DND-41 (cell line): ENCODE results near the gene IQCK.

Experiments used
- ATAC-seq: fragments of 200-7000 bp; cut with Tn5 transposase; 3 replicates; pipeline ENCODE4 v1.9.1; 2021; ENCODE audit warnings: low read depth; ENCODE audit not compliant: insufficient read depth
- DNase-seq: peaks from one replicate; pipeline ENCODE4 v3.0.0-alpha.2; 2020
- H2AFZ ChIP-seq: 2 replicates; pipeline ENCODE4 v1.6.0; 2012; ENCODE audit warnings: low read depth, low read length
- H3K27ac ChIP-seq: 2 replicates; pipeline ENCODE4 v1.5.1; 2012; ENCODE audit warnings: low read length, inconsistent platforms
- H3K27me3 ChIP-seq: fragments of 200-600 bp; sonication (generic); 2 replicates; pipeline ENCODE4 v1.6.0; 2012; ENCODE audit warnings: low read length, mild to moderate bottlenecking, inconsistent platforms; ENCODE audit not compliant: insufficient read depth, poor library complexity
- H3K36me3 ChIP-seq: 2 replicates; pipeline ENCODE4 v1.5.1; 2012; ENCODE audit warnings: low read length, inconsistent platforms; ENCODE audit not compliant: insufficient read depth
- H3K4me1 ChIP-seq: 2 replicates; pipeline ENCODE4 v1.5.1; 2012; ENCODE audit warnings: mild to moderate bottlenecking, low read length; ENCODE audit not compliant: insufficient read depth
- H3K4me2 ChIP-seq: 2 replicates; pipeline ENCODE4 v1.6.0; 2012; ENCODE audit warnings: mild to moderate bottlenecking, moderate library complexity, low read length, inconsistent platforms; ENCODE audit not compliant: insufficient read depth
- H3K4me3 ChIP-seq, 2 experiments: fragments of 200-600 bp in 1 of 2; shearing (Covaris generic) in 1 of 2; 2 replicates each; pipeline ENCODE4 v1.5.1; 2012 to 2016; ENCODE audit warnings: inconsistent platforms in 2 of 2, low read length in 2 of 2, mild to moderate bottlenecking in 2 of 2, low read depth in 1 of 2, moderate library complexity in 1 of 2
- H3K79me2 ChIP-seq: 2 replicates; pipeline ENCODE4 v1.6.0; 2012; ENCODE audit warnings: low read length, inconsistent platforms; ENCODE audit not compliant: insufficient read depth
- H3K9ac ChIP-seq: 2 replicates; pipeline ENCODE4 v1.6.0; 2012; ENCODE audit warnings: low read depth, mild to moderate bottlenecking, inconsistent platforms, low read length, moderate library complexity
- H3K9me3 ChIP-seq: 2 replicates; pipeline ENCODE4 v1.5.1; 2012; ENCODE audit warnings: low read length, moderate library complexity, mild to moderate bottlenecking, inconsistent platforms; ENCODE audit not compliant: insufficient read depth, severe bottlenecking
- H4K20me1 ChIP-seq: 2 replicates; pipeline ENCODE4 v1.6.0; 2012; ENCODE audit warnings: low read length; ENCODE audit not compliant: insufficient read depth
- CTCF ChIP-seq: IDR thresholded peaks from 2 replicates; pipeline ENCODE4 v1.5.1; 2012; ENCODE audit warnings: borderline replicate concordance, low read length, moderate library complexity, mild to moderate bottlenecking; ENCODE audit not compliant: poor library complexity, severe bottlenecking; ENCODE audit errors: extremely low read depth
- EZH2 ChIP-seq: IDR thresholded peaks from 3 replicates; pipeline ENCODE4 v1.6.1; 2012; ENCODE audit warnings: borderline replicate concordance, low read depth, mild to moderate bottlenecking, moderate library complexity, low read length, inconsistent platforms; ENCODE audit not compliant: severe bottlenecking

Gene IQCK

GRCh38 chr16:19854543-19854876, 136.4 kb downstream of the IQCK start:
- no peak overlapping the region for H3K27ac ChIP-seq
- no peaks in the 10 kb centered on the region for H3K4me1 ChIP-seq
- no peaks in the 10 kb centered on the region for H3K36me3 ChIP-seq
- H2AFZ ChIP-seq = no peak overlapping the region
- no peak for DNase-seq
- H3K9me3 ChIP-seq = no peaks in the 10 kb centered on the region
- no peak overlapping the region for H3K4me2 ChIP-seq
- H3K79me2 ChIP-seq = no peaks in the 10 kb centered on the region
- ATAC-seq = no peak
- no peaks in the 10 kb centered on the region for H3K27me3 ChIP-seq
- no peak for TF ChIP-seq EZH2
- no peak for TF ChIP-seq CTCF
- no peak overlapping the region for H3K4me3 ChIP-seq
- H3K9ac ChIP-seq = no peak overlapping the region
- H4K20me1 ChIP-seq = no peaks in the 10 kb centered on the region

GRCh38 chr16:19856120-19856519, 138.0 kb downstream of the IQCK start:
- Histone ChIP-seq H3K36me3 (no peaks in the 10 kb centered on the region), H3K4me1 (no peaks in the 10 kb centered on the region), H3K27ac (no peak overlapping the region), H2AFZ (no peak overlapping the region), H3K4me2 (no peak overlapping the region), H4K20me1 (no peaks in the 10 kb centered on the region), H3K9me3 (no peaks in the 10 kb centered on the region), H3K9ac (no peak overlapping the region), H3K27me3 (no peaks in the 10 kb centered on the region), H3K79me2 (no peaks in the 10 kb centered on the region), H3K4me3 (no peak overlapping the region)
- DNase-seq (no peak), ATAC-seq (no peak)
- TF ChIP-seq CTCF (no peak), EZH2 (no peak)

DNA sequence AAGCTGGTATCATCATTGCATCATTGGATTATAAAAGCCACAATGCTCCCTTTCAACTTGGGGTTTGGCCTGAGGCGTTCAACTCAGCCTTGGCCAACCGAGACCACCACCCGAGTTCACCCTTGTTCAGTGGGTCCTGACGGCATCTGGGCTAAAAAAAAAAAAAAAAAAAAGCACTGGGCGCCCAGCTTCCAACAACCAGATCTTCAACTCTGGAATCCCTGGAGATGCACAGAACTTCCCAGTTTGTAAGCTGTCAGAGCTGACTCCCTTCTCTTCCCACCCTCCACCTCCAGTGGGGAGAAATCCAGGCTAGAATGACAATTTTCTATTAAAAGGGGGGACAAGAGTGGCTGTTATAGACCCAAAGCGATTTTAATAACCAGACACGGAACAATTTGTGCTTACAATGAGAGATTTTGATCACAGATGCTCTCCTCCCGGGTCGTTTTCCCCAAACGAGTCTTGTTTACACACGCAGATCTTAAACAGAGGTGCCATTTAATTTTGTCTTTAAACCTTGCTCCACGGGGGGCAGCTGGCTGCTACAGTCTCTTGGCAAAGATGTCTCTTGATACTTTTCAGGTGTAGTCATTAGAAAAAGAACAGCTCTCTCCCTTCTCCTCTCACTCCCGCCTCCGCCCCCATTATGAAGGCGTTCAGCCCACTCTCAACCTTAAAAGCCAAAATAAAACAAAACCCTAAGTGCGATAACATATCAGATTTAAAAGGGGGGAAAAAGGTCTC, 139.7 kb downstream of the IQCK start:
- H3K9me3 ChIP-seq = no peaks in the 10 kb centered on the region
- no peaks in the 10 kb centered on the region for H3K79me2 ChIP-seq
- no peaks in the 10 kb centered on the region for H4K20me1 ChIP-seq
- TF ChIP-seq EZH2 (no peak), CTCF (no peak)
- H3K4me2 ChIP-seq = no peak overlapping the region
- no peaks in the 10 kb centered on the region for H3K4me1 ChIP-seq
- no peak overlapping the region for H3K9ac ChIP-seq
- H3K36me3 ChIP-seq = no peaks in the 10 kb centered on the region
- H3K27ac ChIP-seq = no peak overlapping the region
- ATAC-seq (no peak), DNase-seq (no peak)
- no peak overlapping the region for H3K4me3 ChIP-seq
- no peak overlapping the region for H2AFZ ChIP-seq
- no peaks in the 10 kb centered on the region for H3K27me3 ChIP-seq
